ENCODE data around the gene TMEM44.

DNA sequence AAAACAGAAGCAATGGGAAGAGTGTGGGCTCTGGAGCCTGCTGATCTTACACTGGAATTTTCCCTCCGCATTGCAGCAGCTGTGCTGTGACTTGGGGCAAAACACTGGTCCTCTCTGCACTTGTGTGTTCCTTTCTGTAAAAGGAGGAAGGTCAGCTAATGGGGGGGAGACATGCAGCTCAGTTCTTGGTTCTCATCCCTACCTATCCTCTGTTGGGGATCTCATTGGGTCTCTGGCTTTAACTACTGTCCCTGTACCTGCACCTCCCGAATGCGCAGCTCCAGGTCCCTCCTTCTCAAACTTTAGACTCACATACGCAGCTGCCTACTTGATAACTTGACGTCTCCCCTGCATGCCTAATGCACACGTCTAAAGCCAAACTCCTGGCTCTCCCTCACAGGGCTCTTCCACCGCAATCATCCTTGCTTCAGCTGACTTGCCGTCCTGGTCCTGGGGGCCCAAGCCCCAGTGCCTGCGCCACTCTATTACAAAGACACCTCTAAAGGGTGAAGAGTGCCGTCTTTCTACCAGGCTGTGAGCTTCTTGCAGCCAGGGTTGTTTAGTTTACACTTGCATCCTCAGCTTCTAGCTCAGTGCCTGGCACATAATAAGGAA lies 5.9 kb upstream of the TMEM44 start:
- TF ChIP-seq, protein P1, sequence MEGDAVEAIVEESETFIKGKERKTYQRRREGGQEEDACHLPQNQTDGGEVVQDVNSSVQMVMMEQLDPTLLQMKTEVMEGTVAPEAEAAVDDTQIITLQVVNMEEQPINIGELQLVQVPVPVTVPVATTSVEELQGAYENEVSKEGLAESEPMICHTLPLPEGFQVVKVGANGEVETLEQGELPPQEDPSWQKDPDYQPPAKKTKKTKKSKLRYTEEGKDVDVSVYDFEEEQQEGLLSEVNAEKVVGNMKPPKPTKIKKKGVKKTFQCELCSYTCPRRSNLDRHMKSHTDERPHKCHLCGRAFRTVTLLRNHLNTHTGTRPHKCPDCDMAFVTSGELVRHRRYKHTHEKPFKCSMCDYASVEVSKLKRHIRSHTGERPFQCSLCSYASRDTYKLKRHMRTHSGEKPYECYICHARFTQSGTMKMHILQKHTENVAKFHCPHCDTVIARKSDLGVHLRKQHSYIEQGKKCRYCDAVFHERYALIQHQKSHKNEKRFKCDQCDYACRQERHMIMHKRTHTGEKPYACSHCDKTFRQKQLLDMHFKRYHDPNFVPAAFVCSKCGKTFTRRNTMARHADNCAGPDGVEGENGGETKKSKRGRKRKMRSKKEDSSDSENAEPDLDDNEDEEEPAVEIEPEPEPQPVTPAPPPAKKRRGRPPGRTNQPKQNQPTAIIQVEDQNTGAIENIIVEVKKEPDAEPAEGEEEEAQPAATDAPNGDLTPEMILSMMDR (optimal IDR thresholded peaks at IDR 0.05 in 1 of 3, IDR thresholded peaks at IDR 0.05 in 1 of 3, conservative IDR thresholded peaks at IDR 0.05 in 1 of 3; ENCODE audit: extremely low read depth in 1 of 3, insufficient read depth in 2 of 3, low read length in 3 of 3), result no peak
- no peak for TF ChIP-seq EZH2 (IDR thresholded peaks at IDR 0.05; ENCODE audit: low read length)
